Cardiac muscle cell (in vitro differentiated cells and primary cell): ENCODE results near the gene COTL1. TPM values are rescaled to one million over a fixed set of nuclear protein-coding genes. Genes with fewer than 3 reads are reported as not detected.

Source experiments
- DNase-seq, 2 donors: peaks; one replicate each; pipeline versions ENCODE4 v3.0.0 to v3.0.0-alpha.2; 2010 to 2017; ENCODE audit warnings: low read depth in 1 of 2, low spot score in 1 of 2
- H3K27ac ChIP-seq: fragments of 200-600 bp; sonication (generic); 2 replicates; pipeline ENCODE4 v1.5.1; 2016
- H3K27me3 ChIP-seq: fragments of 200-600 bp; sonication (generic); 2 replicates; pipeline ENCODE4 v1.6.0; 2016; ENCODE audit warnings: control low read depth
- H3K36me3 ChIP-seq: fragments of 200-600 bp; sonication (generic); 2 replicates; pipeline ENCODE4 v1.5.1; 2016; ENCODE audit warnings: control low read depth
- H3K4me1 ChIP-seq: fragments of 200-600 bp; sonication (generic); 2 replicates; pipeline ENCODE4 v1.8.1; 2017; ENCODE audit warnings: low read depth, mild to moderate bottlenecking, mixed run types
- H3K4me3 ChIP-seq: fragments of 200-600 bp; sonication (generic); 2 replicates; pipeline ENCODE4 v1.5.1; 2016; ENCODE audit warnings: mild to moderate bottlenecking
- H3K9me3 ChIP-seq: fragments of 200-600 bp; sonication (generic); 2 replicates; pipeline ENCODE4 v1.5.1; 2017; ENCODE audit warnings: low read depth, mild to moderate bottlenecking, control low read depth
- CTCF ChIP-seq: IDR thresholded peaks from 2 replicates; pipeline ENCODE4 v1.5.1; 2012; ENCODE audit warnings: low read depth, mild to moderate bottlenecking, low read length
- polyA plus RNA-seq: library from polyadenylated mRNA; unstranded; fragments of >200 nt; fragmentation: Nextera tagmentation; extraction: Ambion mirVana; gene quantifications from 2 replicates; pipeline ENCODE4 v1.2.1, GENCODE V29; 2016
- total RNA-seq: library from RNA; depleted of rRNA; stranded (reverse); fragments of >200 nt; gene quantifications from 2 replicates; pipeline ENCODE4 v1.2.3, GENCODE V29; 2016

Gene COTL1
- total and polyA plus RNA-seq, 2 experiments from 2014 or later, result 32.3 to 70.2 TPM

- Histone ChIP-seq H3K4me1 (peaks cover 3% of the 10 kb centered on the region), H3K27ac (no peak overlapping the region), H3K36me3 (no peaks in the 10 kb centered on the region), H3K4me3 (no peak overlapping the region), H3K9me3 (no peaks in the 10 kb centered on the region), H3K27me3 (no peaks in the 10 kb centered on the region)
- TF ChIP-seq CTCF, result no peak
- DNase-seq, result no peak
These were observed 43.7 kb downstream of the COTL1 start for GRCh38 chr16:84574191-84574590.

GRCh38 chr16:84572096-84572495 is 45.8 kb downstream of the COTL1 start:
- H3K27me3 ChIP-seq, result no peaks in the 10 kb centered on the region
- H3K36me3 ChIP-seq, result no peaks in the 10 kb centered on the region
- H3K27ac ChIP-seq, result no peak overlapping the region
- TF ChIP-seq CTCF, result no peak
- H3K4me1 ChIP-seq, result peaks cover 3% of the 10 kb centered on the region
- no peak for DNase-seq
- no peak overlapping the region for H3K4me3 ChIP-seq
- no peaks in the 10 kb centered on the region for H3K9me3 ChIP-seq

DNA sequence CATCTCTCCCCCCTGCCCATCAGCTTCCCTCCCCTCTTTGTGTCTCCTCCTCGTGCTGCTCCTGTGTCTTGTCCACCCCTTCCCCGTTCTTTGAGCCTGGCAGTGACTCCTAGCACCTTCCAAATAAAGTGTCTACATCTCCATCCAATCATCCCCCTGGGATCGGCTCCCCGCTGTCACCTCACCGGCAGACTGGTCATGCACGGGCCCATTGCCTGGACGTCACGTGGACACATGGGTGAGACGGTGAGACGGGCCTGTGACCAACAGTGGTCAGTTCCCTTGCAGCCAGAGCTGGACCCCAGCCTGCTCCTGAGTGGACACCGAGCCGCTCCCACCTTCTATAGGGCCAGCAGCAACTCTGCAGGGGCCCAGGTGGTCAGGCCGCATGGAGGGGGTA is 46.4 kb downstream of the COTL1 start:
- no peak overlapping the region for H3K27ac ChIP-seq
- no peak overlapping the region for H3K4me3 ChIP-seq
- no peaks in the 10 kb centered on the region for H3K27me3 ChIP-seq
- peaks cover 3% of the 10 kb centered on the region for H3K4me1 ChIP-seq
- no peak for DNase-seq
- no peaks in the 10 kb centered on the region for H3K9me3 ChIP-seq
- no peaks in the 10 kb centered on the region for H3K36me3 ChIP-seq
- no peak for TF ChIP-seq CTCF

GRCh38 chr16:84570739-84571403 is 47.0 kb downstream of the COTL1 start:
- no peak overlapping the region for H3K27ac ChIP-seq
- H3K27me3 ChIP-seq, result no peaks in the 10 kb centered on the region
- no peak for TF ChIP-seq CTCF
- H3K36me3 ChIP-seq, result no peaks in the 10 kb centered on the region
- H3K4me3 ChIP-seq, result no peak overlapping the region
- no peak for DNase-seq
- H3K4me1 ChIP-seq, result peaks cover 3% of the 10 kb centered on the region
- H3K9me3 ChIP-seq, result no peaks in the 10 kb centered on the region

GRCh38 chr16:84569382-84569987 is 48.4 kb downstream of the COTL1 start:
- Histone ChIP-seq H3K4me1 (peaks cover 3% of the 10 kb centered on the region), H3K36me3 (no peaks in the 10 kb centered on the region), H3K4me3 (no peak overlapping the region), H3K27me3 (no peaks in the 10 kb centered on the region), H3K27ac (no peak overlapping the region), H3K9me3 (no peaks in the 10 kb centered on the region)
- no peak for TF ChIP-seq CTCF
- peak in 1 of 2 donors; percentile 45 for DNase-seq
